Stimulated activated CD4-positive, alpha-beta T cell treated with anti-CD3 and anti-CD28 coated beads, TNF-alpha, amount 100 ng/mL, for 48 hours (primary cell): ENCODE results near the gene SLC9A5.

Experiments used
- DNase-seq, 3 donors: peaks; one replicate each; pipeline ENCODE4 v3.0.0-alpha.2; 2020; ENCODE audit warnings: low read depth in 3 of 3

SLC9A5 gene

GRCh38 chr16:67310561-67310960, 61.8 kb downstream of the SLC9A5 start:
- no peak for DNase-seq

GRCh38 chr16:67311607-67312488, 63.1 kb downstream of the SLC9A5 start:
- DNase-seq = peak; percentile 76 to 90 (median 84)

GRCh38 chr16:67312719-67313118, 63.9 kb downstream of the SLC9A5 start:
- DNase-seq = no peak

GRCh38 chr16:67317853-67318252, 69.1 kb downstream of the SLC9A5 start:
- no peak for DNase-seq
